GM18867 (cell line): ENCODE measurements around the gene PVALEF.

Source experiments
- ATAC-seq: cut with Tn5 transposase; IDR thresholded peaks from one replicate; pipeline ENCODE4 v1.9.1; 2021; ENCODE audit warnings: mild to moderate bottlenecking, moderate library complexity; ENCODE audit not compliant: unreplicated experiment

The PVALEF gene

GRCh38 chr17:81128338-81128737 lies 37.0 kb upstream of the PVALEF start:
- ATAC-seq: no peak

DNA sequence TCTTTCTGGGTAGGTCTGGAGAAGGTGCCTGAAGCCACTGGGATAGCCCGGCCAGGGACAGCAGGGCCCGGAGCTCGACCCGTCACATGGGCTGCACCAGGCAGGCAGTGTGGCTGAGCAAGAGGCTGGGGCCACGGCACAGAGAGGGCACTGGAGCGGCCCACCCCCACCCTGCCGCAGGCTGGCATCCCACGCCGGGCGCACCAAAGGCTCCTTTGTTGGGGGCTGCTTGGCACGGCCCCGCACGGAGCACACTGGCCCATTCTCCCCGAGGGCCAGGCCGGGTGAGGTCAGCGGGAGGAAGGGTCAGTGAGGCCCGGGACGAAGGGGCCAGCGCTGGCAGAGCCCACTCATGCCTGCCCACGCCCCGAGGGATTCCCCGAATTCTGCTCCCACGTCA lies 36.5 kb upstream of the PVALEF start:
- ATAC-seq: no peak

GRCh38 chr17:81129289-81129688 lies 36.0 kb upstream of the PVALEF start:
- no peak for ATAC-seq

DNA sequence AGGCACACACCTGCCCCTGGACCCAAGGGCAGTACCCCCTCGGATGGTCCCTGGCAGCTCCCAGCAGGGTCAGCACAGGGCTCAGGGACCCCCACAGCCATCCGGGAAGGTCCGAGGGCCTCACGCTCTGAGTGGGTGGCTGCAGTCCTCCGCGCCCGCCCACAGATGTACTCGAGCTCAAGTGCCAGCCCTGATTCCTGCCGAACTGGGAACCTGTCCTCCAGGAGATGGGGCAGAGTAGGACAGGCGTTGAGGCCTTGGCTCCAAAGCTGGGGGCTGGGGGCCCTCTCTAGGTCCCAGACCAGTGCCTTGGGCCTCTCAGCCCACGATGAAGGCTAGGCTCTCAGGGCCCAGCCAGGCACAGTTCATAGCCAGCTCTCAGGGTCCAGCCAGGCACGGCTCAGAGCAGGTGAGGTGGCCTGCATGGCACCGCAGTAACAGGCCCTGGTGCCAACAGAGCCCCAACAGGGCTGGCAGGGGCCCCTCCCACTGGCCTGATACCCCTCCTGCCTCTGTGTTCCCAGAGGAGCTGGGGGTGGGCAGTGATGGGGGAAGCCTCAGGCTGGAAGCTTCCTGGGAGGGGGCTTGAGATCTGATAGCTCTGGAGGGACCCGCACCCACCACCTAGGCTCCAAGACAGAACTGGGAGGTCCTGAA lies 35.5 kb upstream of the PVALEF start:
- no peak for ATAC-seq

- ATAC-seq: no peak
Observed at GRCh38 chr17:81130385-81131361, 34.6 kb upstream of the PVALEF start.

DNA sequence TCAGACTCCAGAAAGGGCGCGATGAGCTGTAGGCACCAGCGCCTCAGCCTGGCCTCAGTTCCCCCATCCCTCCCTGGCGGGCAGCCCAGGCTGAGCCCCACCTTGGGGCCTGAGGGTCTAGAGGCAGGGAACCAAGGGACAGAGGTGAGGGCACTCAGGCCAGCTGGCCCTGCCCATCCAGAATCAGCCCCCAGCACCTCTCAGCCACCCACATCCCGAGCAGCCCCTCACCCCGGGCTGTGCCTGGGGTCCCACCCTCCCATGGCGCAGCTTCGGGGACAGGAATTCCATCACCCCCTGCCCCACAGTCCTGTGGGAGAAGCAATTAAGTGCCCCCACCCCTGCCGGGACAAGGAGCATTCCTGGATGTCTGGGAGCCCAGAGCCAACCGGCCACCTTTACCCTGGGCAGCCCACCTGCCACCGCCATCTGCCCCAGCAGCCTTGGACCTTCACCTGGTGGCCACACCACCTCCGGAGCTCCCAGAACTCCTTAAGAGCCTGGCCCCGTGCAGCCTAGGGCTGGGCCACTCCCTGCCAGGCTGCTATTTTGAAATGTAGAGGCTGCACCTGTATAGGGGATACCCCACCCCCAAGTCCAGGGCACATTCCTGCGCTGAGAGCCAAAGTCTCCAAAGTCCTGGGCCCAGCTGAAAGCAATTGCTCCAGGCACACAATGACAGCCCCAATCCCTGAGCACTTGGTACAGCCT lies 33.7 kb upstream of the PVALEF start:
- no peak for ATAC-seq

GRCh38 chr17:81132197-81132540 lies 33.1 kb upstream of the PVALEF start:
- ATAC-seq: no peak

- no peak for ATAC-seq
Observed at GRCh38 chr17:81132770-81133723, 32.3 kb upstream of the PVALEF start.

GRCh38 chr17:81134064-81134781 lies 31.1 kb upstream of the PVALEF start:
- ATAC-seq: no peak

- ATAC-seq: no peak
Observed at GRCh38 chr17:81135505-81136278, 29.6 kb upstream of the PVALEF start.

DNA sequence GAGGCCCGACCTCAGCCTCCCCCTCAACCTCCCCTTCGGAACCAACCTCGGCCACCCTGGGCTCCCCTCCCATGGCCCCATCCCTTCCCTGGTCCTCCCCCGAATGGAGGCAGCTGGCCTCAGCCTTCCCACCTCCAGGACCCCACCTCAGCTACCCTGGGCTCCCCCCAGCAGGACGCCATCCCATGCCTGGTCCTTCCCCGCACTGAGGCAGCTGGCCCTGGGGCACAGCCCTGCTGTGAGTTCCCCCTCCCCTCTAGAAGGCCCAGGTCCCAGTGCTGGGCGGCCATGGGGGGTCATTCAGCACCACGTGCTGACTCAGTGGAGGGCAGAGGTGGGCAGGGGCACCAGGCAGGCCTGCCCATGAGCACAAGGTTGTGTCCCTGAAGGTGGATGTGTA lies 28.9 kb upstream of the PVALEF start:
- ATAC-seq: no peak

- no peak for ATAC-seq
Observed at GRCh38 chr17:81137248-81137647, 28.1 kb upstream of the PVALEF start.

- ATAC-seq: no peak
Observed at GRCh38 chr17:81138083-81138482, 27.2 kb upstream of the PVALEF start.

- no peak for ATAC-seq
Observed at GRCh38 chr17:81138500-81138899, 26.8 kb upstream of the PVALEF start.

- ATAC-seq: no peak
Observed at GRCh38 chr17:81139428-81139827, 25.9 kb upstream of the PVALEF start.

GRCh38 chr17:81140018-81140417 lies 25.3 kb upstream of the PVALEF start:
- no peak for ATAC-seq

- no peak for ATAC-seq
Observed at GRCh38 chr17:81140695-81141094, 24.6 kb upstream of the PVALEF start.

- no peak for ATAC-seq
Observed at GRCh38 chr17:81142301-81143199, 22.8 kb upstream of the PVALEF start.
